Naive thymus-derived CD4-positive, alpha-beta T cell (primary cell): Measurements from ENCODE around the gene SLIT1. TPM values are rescaled to one million over a fixed set of nuclear protein-coding genes. Genes with fewer than 3 reads are reported as not detected.

Experiments used
- ATAC-seq: fragments of 150-1000 bp; cut with Tn5 transposase; 2 replicates; pipeline ENCODE4 v1.10.0; 2021; ENCODE audit warnings: mild to moderate bottlenecking, moderate library complexity
- CTCF ChIA-PET: fragments of 350-600 bp; sonication (Branson Sonifier 250); formaldehyde crosslinking; loops from one replicate; lab custom pipeline; 2021; ENCODE audit warnings: antibody characterized with exemption; lab: Charles Lee
- POLR2A ChIA-PET: fragments of 350-600 bp; sonication (Branson Sonifier 250); formaldehyde crosslinking; loops from one replicate; lab custom pipeline; 2021; ENCODE audit warnings: antibody characterized with exemption, inconsistent platforms; lab: Charles Lee
- DNase-seq, 9 donors: peaks; one replicate each; pipeline versions ENCODE4 v3.0.0 to v3.0.0-alpha.2; 2020 to 2022; ENCODE audit warnings: mixed read lengths in 1 of 9
- H3K27ac ChIP-seq: one replicate; pipeline ENCODE4 v1.7.0; 2013; ENCODE audit warnings: mild to moderate bottlenecking, low read depth, low read length, moderate library complexity
- H3K27me3 ChIP-seq, 2 donors: one replicate each; pipeline ENCODE4 v1.7.0; 2013; ENCODE audit warnings: low read length in 2 of 2, mild to moderate bottlenecking in 2 of 2, moderate library complexity in 2 of 2; ENCODE audit not compliant: control insufficient read depth in 2 of 2, insufficient read depth in 2 of 2
- H3K36me3 ChIP-seq, 3 experiments: 1 replicate in 2 of 3; 2 replicates in 1 of 3; pipeline ENCODE4 v1.7.0; 2013; ENCODE audit warnings: low read length in 3 of 3, mild to moderate bottlenecking in 3 of 3, moderate library complexity in 1 of 3; ENCODE audit not compliant: insufficient read depth in 3 of 3, control insufficient read depth in 2 of 3
- H3K4me1 ChIP-seq, 2 donors: one replicate each; pipeline ENCODE4 v1.7.0; 2013; ENCODE audit warnings: low read length in 2 of 2, mild to moderate bottlenecking in 2 of 2, moderate library complexity in 1 of 2; ENCODE audit not compliant: control insufficient read depth in 2 of 2, insufficient read depth in 2 of 2
- H3K4me3 ChIP-seq: 2 replicates; pipeline ENCODE4 v1.7.0; 2013; ENCODE audit warnings: mild to moderate bottlenecking, low read length
- H3K9me3 ChIP-seq, 3 experiments: 1 replicate in 2 of 3; 2 replicates in 1 of 3; pipeline ENCODE4 v1.7.0; 2013; ENCODE audit warnings: low read length in 3 of 3; ENCODE audit not compliant: control insufficient read depth in 2 of 3
- H3K27ac Mint-ChIP-seq, 9 donors: one replicate each; pipeline ENCODE4 v1.8.0; 2020 to 2022; ENCODE audit warnings: mixed read lengths in 9 of 9, mild to moderate bottlenecking in 8 of 9, moderate library complexity in 5 of 9, inconsistent platforms in 2 of 9
- H3K27me3 Mint-ChIP-seq, 5 donors: one replicate each; pipeline ENCODE4 v1.8.0; 2021 to 2022; ENCODE audit warnings: mixed read lengths in 5 of 5, mild to moderate bottlenecking in 1 of 5
- H3K36me3 Mint-ChIP-seq, 5 donors: one replicate each; pipeline ENCODE4 v1.8.0; 2020 to 2022; ENCODE audit warnings: mixed read lengths in 5 of 5, mild to moderate bottlenecking in 3 of 5, inconsistent platforms in 1 of 5
- H3K4me1 Mint-ChIP-seq, 7 donors: one replicate each; pipeline ENCODE4 v1.8.0; 2020 to 2022; ENCODE audit warnings: mixed read lengths in 7 of 7, mild to moderate bottlenecking in 3 of 7, inconsistent platforms in 1 of 7
- H3K4me3 Mint-ChIP-seq, 10 donors: one replicate each; pipeline ENCODE4 v1.8.0; 2020 to 2022; ENCODE audit warnings: mild to moderate bottlenecking in 10 of 10, mixed read lengths in 10 of 10, moderate library complexity in 6 of 10, inconsistent platforms in 2 of 10
- H3K9me3 Mint-ChIP-seq, 11 donors: one replicate each; pipeline ENCODE4 v1.8.0; 2020 to 2022; ENCODE audit warnings: mixed read lengths in 11 of 11, mild to moderate bottlenecking in 4 of 11, inconsistent platforms in 1 of 11, moderate library complexity in 1 of 11
- intact Hi-C, 2 donors: fragments of 100-400 bp; cut with micrococcal nuclease; formaldehyde crosslinking; loops; one replicate each; pipeline ENCODE4 v1.15.1; 2023
- polyA plus RNA-seq, 2 donors: library from polyadenylated mRNA; unstranded; fragments of 300-500 nt; fragmentation: Illumina TruSeq; gene quantifications; one replicate each; pipeline ENCODE4 v1.2.3, GENCODE V29; 2021
- total RNA-seq, 6 experiments: library from RNA in 5 of 6; stranded (reverse) in 5 of 6; gene quantifications; 1 replicate in 5 of 6; 2 replicates in 1 of 6; pipeline ENCODE4 v1.2.3 and lab custom pipeline; 2021 to 2026

Gene SLIT1
- total and polyA plus RNA-seq, 7 experiments from 2014 or later, result 0.19 to 0.88 (median 0.44) TPM; not detected in 2

- POLR2A ChIA-PET, result interaction anchor here (0.6 kb wide), 1 partner anchor 221 kb away, joined by 3 read pairs; no protein-coding TSS in a partner anchor
Observed at GRCh38 chr10:97012470-97012869, 173.3 kb downstream of the SLIT1 start.

DNA sequence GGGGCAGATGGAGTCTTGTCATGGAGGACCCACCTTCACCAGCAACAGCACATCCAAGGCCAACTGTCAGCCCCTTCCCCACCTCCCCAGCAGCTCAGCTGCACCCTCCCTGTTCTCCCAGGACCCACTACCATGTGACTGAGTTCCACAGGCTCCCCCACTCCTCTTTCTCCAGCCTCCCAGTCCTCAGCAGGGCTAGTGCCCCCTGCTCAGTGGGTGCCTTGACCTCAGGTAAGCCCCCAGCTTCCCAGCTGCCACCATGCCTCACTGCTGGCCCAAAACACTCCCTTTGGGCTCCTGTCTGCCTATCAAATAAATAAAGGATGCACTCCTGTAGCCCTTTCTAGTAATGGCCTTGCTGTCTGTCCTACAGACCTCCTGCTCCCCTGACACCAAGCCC, 174.4 kb downstream of the SLIT1 start:
- ChIA-PET POLR2A (no interaction called here), CTCF (interaction anchor here (0.7 to 1.4 kb wide), 2 partner anchors 14 to 31 kb away, joined by 4 to 5 read pairs; no protein-coding TSS in a partner anchor)
- no peak overlapping the region for H3K4me3 Mint-ChIP-seq
- Histone ChIP-seq H3K27me3 (no peaks in the 10 kb centered on the region), H3K4me1 (no peaks in the 10 kb centered on the region), H3K9me3 (peaks cover 0 to 15% (median 0%) of the 10 kb centered on the region in 3 experiments), H3K27ac (no peak overlapping the region), H3K4me3 (no peak overlapping the region), H3K36me3 (no peaks in the 10 kb centered on the region)
- H3K36me3 Mint-ChIP-seq, result peaks cover 0 to 9% (median 4%) of the 10 kb centered on the region in 5 donors
- no peak overlapping the region for H3K27ac Mint-ChIP-seq
- peaks cover 0 to 5% (median under 1%) of the 10 kb centered on the region in 7 donors for H3K4me1 Mint-ChIP-seq
- ATAC-seq (no peak), DNase-seq (no peak)
- H3K27me3 Mint-ChIP-seq, result peaks cover 0 to 3% (median 0%) of the 10 kb centered on the region in 5 donors
- intact Hi-C loops, result no loop called here
- H3K9me3 Mint-ChIP-seq, result peaks cover 0 to 23% (median 17%) of the 10 kb centered on the region in 11 donors

More at GRCh38 chr10:97012470-97012869, 173.3 kb downstream of the SLIT1 start:
- peaks cover 0 to 4% (median 0%) of the 10 kb centered on the region in 5 donors for H3K36me3 Mint-ChIP-seq
- Histone ChIP-seq H3K36me3 (no peaks in the 10 kb centered on the region), H3K4me1 (peaks cover 0 to 6% of the 10 kb centered on the region in 2 donors), H3K27me3 (no peaks in the 10 kb centered on the region), H3K9me3 (peaks cover 0 to 5% (median 0%) of the 10 kb centered on the region in 3 experiments), H3K27ac (no peak overlapping the region), H3K4me3 (no peak overlapping the region)
- peaks cover 0 to 3% (median 0%) of the 10 kb centered on the region in 5 donors for H3K27me3 Mint-ChIP-seq
- intact Hi-C loops, result no loop called here
- H3K27ac Mint-ChIP-seq, result no peak overlapping the region
- DNase-seq, result no peak
- no peak for ATAC-seq
- CTCF ChIA-PET, result interaction anchor here (1.0 kb wide), 1 partner anchor 25 kb away, joined by 3 read pairs; no protein-coding TSS in a partner anchor
- H3K4me1 Mint-ChIP-seq, result peaks cover 0 to 13% (median 8%) of the 10 kb centered on the region in 7 donors
- peaks cover 0 to 13% (median 7%) of the 10 kb centered on the region in 11 donors for H3K9me3 Mint-ChIP-seq
- H3K4me3 Mint-ChIP-seq, result no peak overlapping the region

- no peak overlapping the region for H3K4me3 ChIP-seq
- peaks cover 0 to 12% (median 4%) of the 10 kb centered on the region in 5 donors for H3K36me3 Mint-ChIP-seq
- no peak for DNase-seq
- H3K27me3 ChIP-seq, result no peaks in the 10 kb centered on the region
- peaks cover 0 to 4% (median under 1%) of the 10 kb centered on the region in 5 donors for H3K27me3 Mint-ChIP-seq
- H3K4me1 Mint-ChIP-seq, result peaks cover 0 to 4% (median 0%) of the 10 kb centered on the region in 7 donors
- H3K27ac ChIP-seq, result no peak overlapping the region
- peaks cover under 1 to 30% (median 19%) of the 10 kb centered on the region in 11 donors for H3K9me3 Mint-ChIP-seq
- no peak overlapping the region for H3K27ac Mint-ChIP-seq
- intact Hi-C loops, result no loop called here
- peaks cover 0 to 18% (median 0%) of the 10 kb centered on the region in 3 experiments for H3K9me3 ChIP-seq
- no peak overlapping the region for H3K4me3 Mint-ChIP-seq
- no peaks in the 10 kb centered on the region for H3K4me1 ChIP-seq
- no peaks in the 10 kb centered on the region for H3K36me3 ChIP-seq
- ChIA-PET CTCF (interaction anchor here (1.4 kb wide), 1 partner anchor 15 kb away, joined by 4 read pairs; no protein-coding TSS in a partner anchor), POLR2A (no interaction called here)
- no peak for ATAC-seq
Observed at GRCh38 chr10:97010695-97011206, 175.0 kb downstream of the SLIT1 start.

DNA sequence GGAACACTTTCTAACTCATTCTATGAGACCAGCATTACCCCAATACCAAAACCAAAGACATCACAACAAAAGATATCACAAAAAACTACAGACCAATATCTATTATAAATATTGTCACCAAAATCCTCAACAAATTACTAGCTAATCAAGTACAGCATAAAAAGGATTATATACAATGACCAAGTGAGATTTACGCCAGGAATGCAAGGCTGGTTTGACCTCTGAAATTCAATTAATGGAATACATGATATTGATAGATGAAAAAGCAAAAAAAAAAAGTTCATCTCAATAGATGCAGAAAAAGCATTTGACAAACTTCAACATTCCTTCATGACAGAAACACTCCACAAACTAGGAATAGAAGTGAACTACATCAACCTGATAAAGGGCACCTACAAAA, 178.3 kb downstream of the SLIT1 start:
- Histone ChIP-seq H3K4me3 (no peak overlapping the region), H3K27me3 (no peaks in the 10 kb centered on the region), H3K9me3 (peaks cover 0 to 18% (median 0%) of the 10 kb centered on the region in 3 experiments), H3K4me1 (no peaks in the 10 kb centered on the region), H3K36me3 (no peaks in the 10 kb centered on the region), H3K27ac (no peak overlapping the region)
- ChIA-PET CTCF (no interaction called here), POLR2A (no interaction called here)
- peaks cover 4 to 35% (median 20%) of the 10 kb centered on the region in 11 donors for H3K9me3 Mint-ChIP-seq
- H3K27ac Mint-ChIP-seq, result no peak overlapping the region
- no peak overlapping the region for H3K4me3 Mint-ChIP-seq
- no peak for ATAC-seq
- DNase-seq, result no peak
- peaks cover 4 to 16% (median 7%) of the 10 kb centered on the region in 5 donors for H3K36me3 Mint-ChIP-seq
- H3K4me1 Mint-ChIP-seq, result no peaks in the 10 kb centered on the region
- peaks cover 0 to 7% (median 5%) of the 10 kb centered on the region in 5 donors for H3K27me3 Mint-ChIP-seq
- intact Hi-C loops, result no loop called here

DNA sequence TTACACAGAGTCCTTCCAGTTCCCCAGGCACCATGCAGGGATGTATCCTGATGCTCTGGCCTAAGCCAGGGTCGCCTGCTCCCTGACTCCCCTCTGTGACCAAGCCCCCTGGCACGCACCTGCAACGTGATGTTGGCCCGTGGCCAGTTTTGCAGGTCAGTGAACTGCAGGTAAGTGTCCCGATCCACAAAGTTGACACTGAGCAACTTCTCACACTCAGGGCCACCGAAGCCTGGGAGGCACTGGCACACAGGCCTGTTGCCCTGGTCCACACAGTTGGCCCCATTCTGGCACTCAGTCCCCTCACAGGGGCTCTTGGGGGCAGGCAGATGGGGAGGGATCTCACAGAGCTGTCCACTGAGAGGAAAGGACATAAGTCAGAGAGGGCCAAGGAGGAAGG, 179.4 kb downstream of the SLIT1 start:
- Histone ChIP-seq H3K4me1 (no peaks in the 10 kb centered on the region), H3K9me3 (peaks cover 0 to 18% (median 0%) of the 10 kb centered on the region in 3 experiments), H3K36me3 (no peaks in the 10 kb centered on the region), H3K4me3 (no peak overlapping the region), H3K27ac (no peak overlapping the region), H3K27me3 (no peaks in the 10 kb centered on the region)
- H3K27me3 Mint-ChIP-seq, result peaks cover 0 to 7% (median 5%) of the 10 kb centered on the region in 5 donors
- intact Hi-C loops, result no loop called here
- peaks cover 4 to 16% (median 7%) of the 10 kb centered on the region in 5 donors for H3K36me3 Mint-ChIP-seq
- peaks cover 4 to 35% (median 20%) of the 10 kb centered on the region in 11 donors for H3K9me3 Mint-ChIP-seq
- no peak overlapping the region for H3K4me3 Mint-ChIP-seq
- ChIA-PET POLR2A (no interaction called here), CTCF (no interaction called here)
- no peaks in the 10 kb centered on the region for H3K4me1 Mint-ChIP-seq
- DNase-seq (no peak), ATAC-seq (no peak)
- H3K27ac Mint-ChIP-seq, result no peak overlapping the region

DNA sequence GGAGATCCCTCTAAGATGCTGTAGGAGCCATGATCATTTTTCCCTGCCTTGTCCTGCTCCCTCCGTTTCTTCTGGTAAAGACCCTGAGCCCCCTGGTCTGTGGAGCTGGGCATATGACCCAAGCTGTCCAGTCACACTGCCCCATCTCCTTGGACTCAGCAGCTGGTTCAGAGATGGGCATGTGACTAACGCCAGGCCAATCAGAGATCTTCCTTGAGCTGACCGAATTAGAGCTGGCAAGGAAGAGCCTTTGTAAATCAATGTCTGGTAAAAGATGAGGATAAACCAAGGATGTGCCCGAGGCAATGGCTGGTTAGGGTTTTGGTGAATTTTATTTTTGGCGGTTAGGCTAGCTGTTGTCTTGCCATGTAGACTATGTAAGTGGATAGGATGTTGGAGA, 180.4 kb downstream of the SLIT1 start:
- Histone ChIP-seq H3K36me3 (no peaks in the 10 kb centered on the region), H3K4me1 (no peaks in the 10 kb centered on the region), H3K27me3 (no peaks in the 10 kb centered on the region), H3K27ac (no peak overlapping the region), H3K9me3 (peaks cover 0 to 18% (median 0%) of the 10 kb centered on the region in 3 experiments), H3K4me3 (no peak overlapping the region)
- ChIA-PET POLR2A (no interaction called here), CTCF (no interaction called here)
- Mint-ChIP-seq H3K27ac (no peak overlapping the region), H3K4me1 (no peaks in the 10 kb centered on the region), H3K4me3 (no peak overlapping the region), H3K36me3 (peaks cover 4 to 16% (median 7%) of the 10 kb centered on the region in 5 donors), H3K27me3 (peaks cover 0 to 7% (median 5%) of the 10 kb centered on the region in 5 donors), H3K9me3 (peaks cover 4 to 35% (median 20%) of the 10 kb centered on the region in 11 donors)
- intact Hi-C loops, result no loop called here
- ATAC-seq (no peak), DNase-seq (no peak)
